Mucosa of stomach (tissue), 1 donor: ENCODE data around the gene CD36.
"Not testable (repeated sequence)": the region's sequence is repeated elsewhere in the genome, so short reads cannot be mapped to it uniquely, and the experiment has no call there.

Experiments used
- H3K27me3 ChIP-seq: one replicate; pipeline ENCODE4 v1.7.0; 2013; ENCODE audit warnings: mild to moderate bottlenecking, low read length; ENCODE audit not compliant: control insufficient read depth, insufficient read depth
- H3K36me3 ChIP-seq: one replicate; pipeline ENCODE4 v1.7.0; 2013; ENCODE audit warnings: low read length; ENCODE audit not compliant: control insufficient read depth, insufficient read depth
- H3K4me1 ChIP-seq: one replicate; pipeline ENCODE4 v1.7.0; 2013; ENCODE audit warnings: mild to moderate bottlenecking, low read length; ENCODE audit not compliant: control insufficient read depth, insufficient read depth
- H3K4me3 ChIP-seq: one replicate; pipeline ENCODE4 v1.7.0; 2013; ENCODE audit warnings: low read length
- H3K9ac ChIP-seq: one replicate; pipeline ENCODE4 v1.7.0; 2013; ENCODE audit warnings: mild to moderate bottlenecking, low read length, moderate library complexity
- H3K9me3 ChIP-seq: one replicate; pipeline ENCODE4 v1.7.0; 2013; ENCODE audit warnings: mild to moderate bottlenecking, low read length, moderate library complexity; ENCODE audit not compliant: control insufficient read depth
- donor health status: Pancreatic carcinoma.

The CD36 gene

DNA sequence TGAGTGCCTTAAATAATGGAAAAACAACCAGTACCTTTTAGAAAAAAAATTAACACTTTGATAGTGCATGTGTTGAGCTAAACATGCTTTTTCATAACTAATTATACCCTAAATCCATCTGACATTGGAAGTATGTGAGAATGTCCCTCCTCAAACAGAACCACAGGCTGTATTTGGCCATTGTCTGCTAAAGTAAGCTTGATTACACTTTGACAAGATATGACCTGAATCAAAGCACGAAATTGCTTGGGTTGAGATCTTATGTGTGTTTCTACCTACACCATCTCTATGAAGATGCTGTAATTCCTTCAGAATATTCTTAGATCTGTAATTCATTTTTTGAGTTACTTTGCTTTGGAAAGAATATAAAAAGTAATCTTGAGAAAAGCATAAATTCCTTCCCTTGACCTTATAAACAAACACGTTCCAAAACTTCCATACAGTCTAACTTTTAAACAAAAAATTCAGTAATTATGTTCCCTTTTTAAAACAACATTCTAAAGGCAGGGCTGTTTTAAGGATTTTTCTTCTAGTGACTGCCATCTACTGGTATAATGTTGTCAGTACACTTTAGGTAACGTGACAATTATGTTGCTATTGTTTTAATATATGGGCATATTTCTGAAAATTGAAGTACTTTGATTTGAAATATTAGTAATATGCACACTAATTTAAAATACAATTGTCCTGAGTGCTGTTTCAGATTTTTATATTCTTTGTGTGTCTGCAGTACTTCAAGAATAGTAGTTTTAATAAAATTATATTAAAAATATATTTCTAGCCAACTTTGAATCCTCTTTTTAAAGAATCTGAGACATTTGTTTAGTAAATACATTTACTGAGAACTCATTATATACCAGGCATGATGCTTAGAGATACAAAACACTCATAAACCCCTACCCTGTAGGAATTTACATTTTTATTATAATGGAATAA, 20.9 kb downstream of the CD36 start:
- no peaks in the 10 kb centered on the region for H3K36me3 ChIP-seq
- no peaks in the 10 kb centered on the region for H3K9me3 ChIP-seq
- peaks cover 6% of the 10 kb centered on the region for H3K4me1 ChIP-seq
- H3K9ac ChIP-seq: no peak overlapping the region
- H3K4me3 ChIP-seq: no peak overlapping the region
- H3K27me3 ChIP-seq: no peaks in the 10 kb centered on the region

DNA sequence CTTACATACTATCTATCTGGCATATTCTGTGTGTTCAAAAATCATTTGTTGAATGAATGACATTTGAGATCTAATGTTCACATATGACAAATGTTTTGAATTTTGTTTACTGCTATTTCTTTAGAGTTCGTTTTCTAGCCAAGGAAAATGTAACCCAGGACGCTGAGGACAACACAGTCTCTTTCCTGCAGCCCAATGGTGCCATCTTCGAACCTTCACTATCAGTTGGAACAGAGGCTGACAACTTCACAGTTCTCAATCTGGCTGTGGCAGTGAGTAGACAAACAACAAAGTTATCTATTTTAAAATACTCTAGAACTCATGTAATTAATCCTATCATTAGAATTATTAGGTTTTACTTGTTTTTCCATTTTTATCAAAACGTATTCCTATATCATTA, 22.5 kb downstream of the CD36 start:
- H3K4me3 ChIP-seq: no peak overlapping the region
- no peaks in the 10 kb centered on the region for H3K27me3 ChIP-seq
- H3K4me1 ChIP-seq: no peaks in the 10 kb centered on the region
- no peaks in the 10 kb centered on the region for H3K36me3 ChIP-seq
- H3K9me3 ChIP-seq: no peaks in the 10 kb centered on the region
- H3K9ac ChIP-seq: no peak overlapping the region

DNA sequence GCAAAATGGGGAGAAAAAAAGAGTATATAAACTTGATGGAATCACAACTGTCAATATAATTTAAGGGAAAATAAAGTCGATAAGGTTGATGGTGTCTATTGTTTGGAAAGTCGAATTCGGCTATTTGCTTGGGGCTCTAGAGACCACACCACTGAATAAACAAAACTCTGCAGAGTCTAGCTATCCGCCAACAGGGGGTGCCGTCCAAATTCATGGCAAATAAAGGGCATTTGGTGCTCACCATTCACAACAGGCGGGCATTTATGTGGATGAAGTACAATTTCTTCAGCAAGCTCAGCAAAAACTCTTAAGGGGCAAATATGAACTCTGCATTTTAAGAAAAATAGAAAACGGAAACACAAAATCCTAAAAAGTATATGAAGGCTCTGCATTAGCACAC, 23.3 kb downstream of the CD36 start:
- Histone ChIP-seq H3K4me1 (no peaks in the 10 kb centered on the region), H3K36me3 (no peaks in the 10 kb centered on the region), H3K9me3 (no peaks in the 10 kb centered on the region), H3K27me3 (no peaks in the 10 kb centered on the region), H3K9ac (no peak overlapping the region), H3K4me3 (no peak overlapping the region)

DNA sequence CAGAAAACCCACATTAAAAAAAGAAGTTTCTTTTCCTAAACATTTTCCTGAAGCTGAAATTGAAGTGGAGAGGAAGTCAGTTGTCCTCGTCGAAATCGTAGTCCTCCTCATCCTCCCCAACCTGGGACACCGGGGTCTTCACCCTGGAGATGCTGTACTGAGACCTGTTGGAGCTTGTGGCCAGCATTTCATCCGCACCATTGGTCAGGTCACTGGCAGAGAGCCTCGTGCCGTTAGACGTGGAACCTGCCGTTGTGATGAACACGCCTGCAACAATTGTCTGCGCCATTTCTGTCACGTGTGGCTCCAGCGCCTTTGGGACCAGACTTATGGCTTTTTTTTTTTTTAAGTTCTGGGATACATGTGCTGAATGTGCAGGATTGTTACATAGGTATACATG, 23.8 kb downstream of the CD36 start:
- no peaks in the 10 kb centered on the region for H3K4me1 ChIP-seq
- H3K9me3 ChIP-seq: no peaks in the 10 kb centered on the region
- no peaks in the 10 kb centered on the region for H3K36me3 ChIP-seq

DNA sequence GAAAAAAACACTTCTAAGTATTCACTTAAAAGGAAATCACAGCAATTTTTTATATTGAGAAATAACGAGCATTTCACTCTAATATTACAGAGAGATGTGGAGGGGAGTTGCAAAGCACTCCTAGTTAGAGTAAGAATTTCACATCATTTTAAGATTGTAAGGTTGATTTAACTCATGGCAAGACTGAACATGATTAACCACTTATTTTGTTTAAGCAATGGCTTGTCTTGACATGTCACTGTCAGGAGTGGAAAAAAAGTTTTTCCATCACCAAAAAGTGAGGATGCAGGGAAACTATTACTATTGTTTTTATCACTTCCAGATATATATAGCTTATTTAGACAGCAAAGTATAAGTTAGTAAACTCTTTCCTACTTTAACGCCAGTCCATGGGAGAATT, 27.1 kb downstream of the CD36 start:
- H3K36me3 ChIP-seq: no peaks in the 10 kb centered on the region
- no peak overlapping the region for H3K4me3 ChIP-seq
- no peak overlapping the region for H3K9ac ChIP-seq
- no peaks in the 10 kb centered on the region for H3K4me1 ChIP-seq
- H3K9me3 ChIP-seq: no peaks in the 10 kb centered on the region
- H3K27me3 ChIP-seq: no peaks in the 10 kb centered on the region

More for the DNA sequence above, 23.8 kb downstream of the CD36 start:
- H3K27me3 ChIP-seq: no peaks in the 10 kb centered on the region
- H3K9ac ChIP-seq: no peak overlapping the region
- no peak overlapping the region for H3K4me3 ChIP-seq

DNA sequence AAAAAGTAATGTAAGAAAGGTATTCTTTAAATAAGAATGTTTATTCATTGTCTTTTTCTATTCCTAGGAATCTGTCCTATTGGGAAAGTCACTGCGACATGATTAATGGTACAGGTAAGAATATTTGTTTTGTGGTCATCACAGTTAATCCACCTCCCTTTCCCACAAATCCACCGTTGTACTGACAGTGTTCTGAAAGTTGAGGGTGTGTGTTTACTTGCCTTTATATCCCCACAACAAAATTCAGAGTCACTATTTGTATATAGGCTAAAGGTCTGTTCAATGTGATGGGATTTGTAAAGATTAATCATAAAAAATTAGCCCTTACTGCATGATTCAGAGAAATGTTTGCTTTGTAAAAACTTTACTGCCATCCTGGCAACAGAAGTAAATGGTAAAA, 27.9 kb downstream of the CD36 start:
- Histone ChIP-seq H3K36me3 (no peaks in the 10 kb centered on the region), H3K4me1 (no peaks in the 10 kb centered on the region), H3K27me3 (no peaks in the 10 kb centered on the region), H3K9me3 (no peaks in the 10 kb centered on the region), H3K9ac (no peak overlapping the region), H3K4me3 (no peak overlapping the region)

DNA sequence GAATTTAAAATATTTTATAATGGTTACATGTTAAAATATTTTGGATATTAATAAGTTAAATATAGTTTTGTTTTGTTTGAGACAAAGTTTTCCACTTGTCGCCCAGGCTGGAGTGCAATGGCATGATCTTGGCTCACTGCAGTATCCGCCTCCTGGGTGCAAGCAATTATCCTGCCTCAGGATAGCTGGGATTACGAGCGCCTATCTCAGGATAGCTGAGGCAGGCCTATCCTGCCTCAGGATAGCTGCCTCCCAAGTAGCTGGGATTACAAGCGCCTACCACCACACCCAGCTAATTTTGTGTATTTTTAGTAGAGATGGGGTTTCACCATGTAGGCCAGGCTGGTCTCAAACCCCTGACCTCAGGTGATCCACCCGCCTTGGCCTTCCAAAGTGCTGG, 30.9 kb downstream of the CD36 start:
- H3K27me3 ChIP-seq, H3K4me3 ChIP-seq, H3K9ac ChIP-seq, H3K4me1 ChIP-seq, H3K36me3 ChIP-seq, H3K9me3 ChIP-seq: not testable (repeated sequence)

DNA sequence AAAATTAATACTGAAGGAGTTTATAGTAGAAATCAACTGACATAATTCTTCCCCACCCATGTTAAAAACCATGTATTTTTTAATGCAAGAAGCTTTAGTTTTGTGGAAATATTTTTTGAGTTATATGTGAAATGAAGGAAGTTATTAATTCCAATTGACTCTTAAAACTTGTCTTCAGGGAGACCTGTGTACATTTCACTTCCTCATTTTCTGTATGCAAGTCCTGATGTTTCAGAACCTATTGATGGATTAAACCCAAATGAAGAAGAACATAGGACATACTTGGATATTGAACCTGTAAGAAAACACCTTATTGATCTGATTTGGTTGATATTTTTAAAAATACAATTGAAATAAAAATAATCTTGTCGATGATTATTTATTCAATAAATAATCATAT, 33.3 kb downstream of the CD36 start:
- no peaks in the 10 kb centered on the region for H3K36me3 ChIP-seq
- no peak overlapping the region for H3K4me3 ChIP-seq
- no peaks in the 10 kb centered on the region for H3K9me3 ChIP-seq
- no peaks in the 10 kb centered on the region for H3K27me3 ChIP-seq
- H3K9ac ChIP-seq: no peak overlapping the region
- no peaks in the 10 kb centered on the region for H3K4me1 ChIP-seq

DNA sequence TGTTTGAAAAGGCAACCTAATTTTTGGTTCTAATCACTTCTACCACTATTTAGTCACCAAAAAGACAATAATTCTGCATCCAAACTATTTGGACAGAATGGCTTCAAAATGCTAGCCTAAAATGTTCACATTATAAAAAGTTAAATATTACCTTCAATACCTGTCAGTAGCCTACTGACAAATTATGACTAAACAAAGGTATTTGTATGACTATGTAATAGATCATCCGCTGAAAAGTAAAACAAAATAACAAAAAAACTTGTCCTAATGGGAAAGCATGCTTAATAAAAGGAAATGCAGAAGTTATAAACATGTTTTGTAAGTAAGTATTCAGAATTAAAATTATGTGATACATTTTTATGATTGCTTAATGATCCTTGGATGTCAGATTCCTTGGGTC, 36.6 kb downstream of the CD36 start:
- no peak overlapping the region for H3K9ac ChIP-seq
- H3K9me3 ChIP-seq: no peaks in the 10 kb centered on the region
- H3K4me1 ChIP-seq: no peaks in the 10 kb centered on the region
- H3K4me3 ChIP-seq: no peak overlapping the region
- H3K36me3 ChIP-seq: no peaks in the 10 kb centered on the region
- no peaks in the 10 kb centered on the region for H3K27me3 ChIP-seq

DNA sequence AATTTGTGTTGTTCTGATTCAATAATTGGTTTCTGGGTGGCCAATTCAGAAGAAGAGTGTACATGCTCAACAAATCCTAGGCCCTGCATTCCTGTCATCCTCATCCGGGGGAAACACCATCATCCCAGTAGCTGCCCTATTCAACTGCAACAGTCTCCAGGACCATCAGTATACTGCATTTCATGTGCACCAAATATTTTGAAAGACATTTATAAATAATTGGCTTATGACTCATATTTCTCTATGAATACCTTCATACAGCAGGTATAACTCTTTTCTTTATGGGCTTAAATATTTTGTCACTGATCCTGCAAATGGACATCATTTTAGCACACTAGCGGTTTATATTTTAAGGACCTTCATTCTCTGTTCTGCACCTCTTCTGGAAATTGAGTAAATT, 38.0 kb downstream of the CD36 start:
- Histone ChIP-seq H3K27me3 (no peaks in the 10 kb centered on the region), H3K4me3 (no peak overlapping the region), H3K4me1 (no peaks in the 10 kb centered on the region), H3K9ac (no peak overlapping the region), H3K36me3 (no peaks in the 10 kb centered on the region), H3K9me3 (no peaks in the 10 kb centered on the region)

DNA sequence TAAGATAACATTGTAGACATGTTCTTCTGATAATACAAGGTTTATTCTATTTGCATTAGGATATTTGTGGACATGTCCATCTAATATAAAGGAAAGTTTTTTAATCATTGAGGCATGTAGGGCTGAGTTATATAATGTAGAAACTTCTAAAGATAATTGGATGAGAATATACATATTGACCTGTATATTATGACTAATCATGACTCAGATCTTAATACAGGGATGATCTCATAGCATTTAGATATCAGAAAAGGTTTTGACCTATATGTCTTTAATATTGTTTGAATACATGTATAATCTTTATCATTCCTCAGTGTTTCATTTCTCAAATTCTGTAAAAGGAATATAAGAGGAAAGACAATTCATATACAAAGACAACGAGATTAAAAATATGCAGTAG, 39.2 kb downstream of the CD36 start:
- no peak overlapping the region for H3K9ac ChIP-seq
- no peaks in the 10 kb centered on the region for H3K9me3 ChIP-seq
- no peaks in the 10 kb centered on the region for H3K27me3 ChIP-seq
- no peaks in the 10 kb centered on the region for H3K36me3 ChIP-seq
- no peaks in the 10 kb centered on the region for H3K4me1 ChIP-seq
- H3K4me3 ChIP-seq: no peak overlapping the region

DNA sequence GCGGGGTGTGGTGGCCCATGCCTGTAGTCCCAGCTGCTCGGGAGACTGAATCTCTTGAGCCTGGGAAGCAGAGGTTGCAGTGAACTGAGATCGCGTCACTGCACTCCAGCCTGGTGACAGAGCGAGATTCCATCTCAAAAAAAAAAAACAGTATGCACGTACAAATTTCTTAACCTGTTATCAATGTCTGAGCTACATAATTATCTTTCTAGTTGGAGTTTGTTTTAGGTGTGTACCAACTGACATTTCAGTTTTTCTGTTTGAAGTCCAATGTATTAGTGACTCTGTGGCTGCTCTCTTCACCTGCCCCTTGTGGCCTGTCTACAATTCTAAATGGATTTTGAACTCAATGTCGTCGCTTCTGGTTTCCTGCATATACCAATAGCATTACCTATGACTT, 40.3 kb downstream of the CD36 start:
- Histone ChIP-seq H3K4me3 (no peak overlapping the region), H3K36me3 (no peaks in the 10 kb centered on the region), H3K27me3 (no peaks in the 10 kb centered on the region), H3K9ac (no peak overlapping the region), H3K4me1 (no peaks in the 10 kb centered on the region), H3K9me3 (no peaks in the 10 kb centered on the region)
